Urothelium cell line (cell line): Measurements from ENCODE around the gene EEPD1.
A peak's percentile ranks its signal among the peaks of the same experiment; 100 is the strongest.
"Not testable (repeated sequence)": the region's sequence is repeated elsewhere in the genome, so short reads cannot be mapped to it uniquely, and the experiment has no call there.

Experiments
- DNase-seq: peaks from one replicate; pipeline ENCODE4 v3.0.0; 2011; ENCODE audit warnings: low spot score, mixed read lengths
- FAIRE-seq: peaks from 2 replicates; lab custom pipeline; 2011; peaks lifted over from hg19 to GRCh38; lab: Jason Lieb, UNC

EEPD1 gene

DNA sequence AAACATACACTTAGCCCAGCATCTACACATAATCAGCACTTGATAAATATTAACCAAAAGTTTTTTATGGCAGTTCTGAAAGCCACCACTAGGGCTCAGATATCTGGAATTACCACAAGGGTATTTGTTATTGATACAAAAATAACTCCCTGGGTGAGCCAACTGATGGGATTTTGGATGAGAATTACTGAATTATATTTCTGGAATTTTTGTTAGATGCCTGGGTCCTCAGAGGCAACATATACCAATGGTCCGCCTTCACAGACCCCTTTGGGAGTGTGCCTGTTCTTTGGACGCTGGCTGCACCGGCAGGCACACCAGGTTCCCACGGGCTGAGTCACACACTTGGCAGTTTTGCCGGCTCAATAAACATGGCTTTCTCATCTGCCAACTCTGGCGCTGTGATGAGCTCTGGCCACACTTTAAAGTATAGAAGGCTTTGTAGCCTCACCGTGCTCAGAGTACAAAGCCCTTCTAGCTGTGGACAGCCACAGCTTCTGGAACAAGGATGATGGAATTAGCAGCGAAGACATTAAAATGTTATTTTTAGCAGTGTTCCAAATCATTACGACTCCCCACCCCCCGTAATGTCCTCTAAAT, 24.5 kb upstream of the EEPD1 start:
- peak; percentile 90 for FAIRE-seq
- DNase-seq: peak; percentile 91

DNA sequence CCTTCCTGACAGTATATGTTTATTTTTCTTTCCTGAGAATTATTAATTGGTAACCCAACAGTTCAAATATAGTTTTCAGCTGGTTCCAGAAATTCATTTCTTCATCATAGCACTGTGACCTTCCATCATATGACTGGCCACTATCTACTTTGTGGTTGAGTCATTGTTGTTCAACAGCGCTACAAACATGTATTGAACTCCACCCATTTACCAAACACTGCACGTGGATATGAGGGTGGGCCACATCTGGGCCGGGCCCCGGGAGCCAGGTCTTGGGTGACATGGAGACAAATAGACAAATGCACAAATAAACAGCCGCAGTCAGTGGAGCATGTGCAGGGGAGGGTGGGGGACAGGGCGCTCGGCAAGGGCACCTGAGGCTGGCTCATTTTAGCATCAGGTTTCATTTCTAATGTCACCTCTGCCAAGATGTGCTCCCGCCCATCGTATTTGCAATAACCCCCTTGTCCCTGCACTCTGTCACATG, 24.0 kb upstream of the EEPD1 start:
- peak; percentile 75 for FAIRE-seq
- peak; percentile 27 for DNase-seq

DNA sequence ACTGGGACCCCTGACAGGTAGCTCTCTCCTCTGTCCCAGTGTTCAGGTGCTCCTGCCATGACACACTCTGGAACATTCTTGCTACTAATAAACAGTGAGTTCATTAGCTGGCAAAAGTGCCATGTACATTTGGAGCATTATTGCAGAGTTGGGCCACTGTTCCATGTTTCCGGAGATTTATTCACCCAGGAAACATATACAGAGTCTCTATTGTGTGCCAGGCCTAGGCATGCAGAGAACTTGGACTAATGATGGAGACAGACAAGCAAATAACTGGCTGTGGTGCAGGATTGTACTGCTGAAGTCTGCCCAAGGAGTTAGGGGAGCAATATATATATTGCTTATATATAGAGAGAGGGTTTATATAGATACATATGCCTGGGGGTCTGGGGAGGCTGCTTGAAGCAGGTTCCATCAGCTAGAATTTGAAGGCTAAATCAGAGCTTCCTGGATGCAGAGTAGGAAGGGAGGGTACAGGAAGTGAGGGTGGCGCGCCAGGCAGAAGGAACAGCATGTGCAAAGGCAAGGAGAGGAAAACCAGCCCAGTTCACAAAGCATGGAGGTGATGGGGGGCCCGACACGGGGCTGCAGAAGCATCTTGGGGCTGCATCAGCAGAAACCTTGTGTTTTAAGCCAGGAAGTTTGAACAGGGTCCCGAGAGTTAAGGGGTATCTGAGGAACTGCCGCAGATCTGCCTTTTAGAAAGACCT, 22.7 kb upstream of the EEPD1 start:
- FAIRE-seq: peak; percentile 5
- DNase-seq: no peak

DNA sequence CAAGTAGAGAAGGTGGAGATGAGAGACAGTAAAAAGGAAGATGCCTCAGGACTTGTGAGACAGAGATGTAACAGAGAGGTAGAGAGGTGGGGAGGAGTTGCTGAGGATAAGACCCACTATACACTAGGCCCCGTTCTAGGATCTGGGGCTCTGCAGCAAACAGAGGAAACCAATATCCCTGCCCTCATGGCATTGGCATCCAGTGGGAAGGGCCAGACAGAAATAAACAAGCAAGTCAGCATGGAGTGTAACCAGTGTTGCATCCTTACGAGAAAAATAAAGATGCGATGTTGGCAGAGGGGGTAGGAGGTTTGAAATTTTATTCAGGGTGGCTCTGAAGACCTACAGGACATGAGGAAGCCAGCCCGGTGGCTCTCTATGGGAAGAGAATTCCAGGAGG, 22.0 kb upstream of the EEPD1 start:
- FAIRE-seq (no peak), DNase-seq (no peak)

DNA sequence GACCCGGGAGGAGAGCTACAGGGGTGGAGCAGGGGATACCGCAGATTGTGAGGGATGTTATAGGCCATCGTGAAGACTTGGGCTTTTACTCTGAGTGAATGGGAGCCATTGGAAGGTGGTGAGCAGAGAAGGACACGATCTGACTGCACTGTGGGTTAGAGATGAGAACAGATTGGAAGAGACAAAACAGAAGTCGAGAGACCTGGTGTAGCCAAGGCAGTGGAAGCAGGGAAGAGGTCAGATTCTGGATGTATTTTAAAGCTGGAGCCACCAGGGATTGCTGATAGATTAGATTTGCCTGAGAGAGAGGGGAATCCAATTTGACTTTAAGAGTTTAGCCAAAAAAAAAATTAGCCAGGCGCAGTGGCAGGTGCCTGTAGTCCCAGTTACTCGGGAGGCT, 21.6 kb upstream of the EEPD1 start:
- no peak for DNase-seq
- no peak for FAIRE-seq

DNA sequence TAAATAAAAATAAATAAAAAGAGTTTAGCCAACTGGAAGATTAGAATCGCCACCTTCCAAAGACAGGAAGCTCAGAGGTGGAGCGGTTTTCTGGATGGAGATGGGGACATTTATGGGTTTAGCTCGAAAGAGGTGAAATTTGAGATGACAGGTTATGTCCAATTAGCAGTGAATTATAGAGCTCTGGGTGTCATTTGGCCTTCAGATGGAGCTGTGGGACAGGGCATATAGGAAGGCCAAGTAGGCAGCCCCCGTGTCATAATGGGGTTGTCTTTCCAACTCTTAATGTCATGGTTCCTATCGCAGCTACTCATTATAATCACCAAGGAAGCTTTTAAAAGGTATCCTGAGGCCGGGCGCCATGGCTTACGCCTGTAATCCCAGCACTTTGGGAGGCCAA, 21.0 kb upstream of the EEPD1 start:
- FAIRE-seq: no peak

DNA sequence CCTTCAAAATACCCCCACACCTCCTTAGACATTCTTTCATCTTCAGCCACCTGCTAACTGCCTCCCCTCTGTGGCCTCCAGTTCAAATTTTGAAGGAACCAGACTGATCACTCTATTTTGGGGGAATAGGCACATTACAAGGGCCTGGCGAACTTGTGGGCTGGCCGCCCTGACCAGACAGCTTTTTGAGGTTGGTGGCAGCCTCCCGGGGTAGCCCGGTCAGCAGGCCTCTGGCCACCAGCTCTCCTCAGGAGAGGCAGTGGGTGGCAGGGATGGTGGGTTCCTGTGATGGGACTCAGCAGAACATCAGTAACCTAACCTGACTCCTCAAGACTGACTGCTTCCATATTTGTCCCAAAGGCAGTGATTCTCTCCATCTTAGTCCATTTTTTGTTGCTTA, 17.4 kb upstream of the EEPD1 start:
- no peak for DNase-seq
- no peak for FAIRE-seq

More for the DNA sequence above, 21.0 kb upstream of the EEPD1 start:
- DNase-seq: no peak

DNA sequence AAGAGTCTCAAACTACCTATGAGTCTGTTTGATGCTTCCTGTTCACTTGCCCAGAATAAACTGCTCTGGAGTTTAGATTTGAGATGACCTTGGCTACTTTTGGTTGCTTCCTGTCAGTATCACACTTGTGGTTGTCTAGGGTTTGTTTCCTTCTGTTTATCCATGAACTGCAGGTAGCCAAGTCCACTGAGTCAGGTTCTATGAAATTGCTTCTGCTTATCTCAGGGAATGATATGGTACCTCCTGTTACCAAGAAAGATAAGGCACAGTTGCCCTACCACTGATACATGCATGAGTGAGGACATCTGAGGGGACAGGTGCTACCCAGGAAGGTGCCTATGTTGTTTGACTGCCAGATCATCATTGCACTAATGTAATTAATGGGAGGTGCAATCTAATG, 15.8 kb upstream of the EEPD1 start:
- FAIRE-seq (peak; percentile 84), DNase-seq (no peak)

DNA sequence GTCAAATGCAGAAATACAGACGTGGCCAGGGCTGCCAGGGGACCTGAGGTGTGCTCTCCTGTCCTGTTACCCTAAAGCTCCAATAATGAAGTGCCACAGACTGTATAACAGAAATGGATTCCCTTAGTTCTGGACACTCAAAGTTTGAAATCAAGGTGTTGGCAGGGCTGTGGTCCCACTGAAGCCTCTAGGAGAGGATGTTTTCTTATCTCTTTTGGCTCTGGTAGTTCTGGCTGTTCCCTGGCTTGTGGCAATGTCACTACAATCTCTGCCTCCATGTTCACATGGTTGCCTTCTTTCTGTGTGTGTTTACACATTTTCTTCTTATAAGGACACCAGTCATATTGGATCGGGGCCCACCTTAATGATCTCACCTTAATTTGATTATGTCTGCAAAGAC, 15.3 kb upstream of the EEPD1 start:
- FAIRE-seq (no peak), DNase-seq (no peak)

DNA sequence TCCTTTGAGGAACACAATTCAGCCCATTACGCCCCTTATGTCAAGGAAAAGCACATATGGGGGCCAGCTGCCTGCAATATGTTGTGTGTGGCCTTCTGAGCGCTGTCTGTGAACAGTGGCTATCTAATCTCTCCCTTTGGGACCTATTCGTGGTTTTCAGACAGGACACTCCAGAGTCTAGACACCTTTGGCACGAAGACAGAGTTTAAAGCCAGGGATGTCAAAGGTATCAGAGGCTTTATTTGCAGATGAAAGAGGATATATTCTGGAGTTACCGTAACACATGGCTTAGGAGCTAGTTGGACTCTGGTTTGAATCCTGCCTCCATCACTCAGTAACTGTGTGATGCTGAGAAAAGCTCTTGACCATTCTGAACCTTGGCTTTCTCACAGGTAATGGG, 14.8 kb upstream of the EEPD1 start:
- DNase-seq (no peak), FAIRE-seq (peak; percentile 23)

DNA sequence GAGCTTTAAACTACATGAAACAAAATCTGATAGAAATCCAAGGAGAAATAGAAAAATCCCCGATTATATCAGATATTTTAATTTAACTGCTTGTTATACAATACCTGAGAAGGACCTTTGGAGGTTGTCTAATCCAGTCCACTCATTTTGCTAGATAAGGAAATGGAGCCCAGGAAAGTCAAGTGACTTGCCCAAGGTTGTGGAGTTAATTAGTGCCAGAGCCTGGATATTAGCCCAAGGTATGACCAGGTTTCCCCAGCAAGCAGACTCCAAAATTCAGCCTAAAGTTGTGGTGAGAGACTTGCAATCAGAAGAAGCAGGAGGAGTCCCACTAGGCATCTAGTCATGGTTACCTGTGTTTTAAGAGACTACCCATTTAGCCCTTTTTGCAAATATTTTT, 11.7 kb upstream of the EEPD1 start:
- no peak for FAIRE-seq
- DNase-seq: no peak

DNA sequence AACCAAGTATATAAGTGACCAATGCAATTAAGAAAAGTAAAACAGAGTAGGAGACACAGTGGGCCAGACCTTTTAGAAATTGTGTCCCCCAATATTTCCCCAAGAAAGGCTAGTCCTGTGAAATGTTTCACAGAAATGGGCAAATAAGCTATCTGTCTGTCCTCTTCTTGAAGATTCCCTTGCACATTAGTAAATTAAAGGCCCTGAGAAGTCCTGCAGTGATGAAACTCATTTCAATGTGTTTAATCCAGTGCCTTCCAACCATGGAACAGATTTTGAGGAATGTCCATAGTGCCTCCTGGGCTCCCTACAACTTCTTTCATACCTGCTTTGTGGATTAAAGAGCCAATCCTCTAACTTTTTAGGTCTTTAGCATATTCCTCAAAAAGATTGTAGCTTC, 11.2 kb upstream of the EEPD1 start:
- DNase-seq: no peak
- no peak for FAIRE-seq

DNA sequence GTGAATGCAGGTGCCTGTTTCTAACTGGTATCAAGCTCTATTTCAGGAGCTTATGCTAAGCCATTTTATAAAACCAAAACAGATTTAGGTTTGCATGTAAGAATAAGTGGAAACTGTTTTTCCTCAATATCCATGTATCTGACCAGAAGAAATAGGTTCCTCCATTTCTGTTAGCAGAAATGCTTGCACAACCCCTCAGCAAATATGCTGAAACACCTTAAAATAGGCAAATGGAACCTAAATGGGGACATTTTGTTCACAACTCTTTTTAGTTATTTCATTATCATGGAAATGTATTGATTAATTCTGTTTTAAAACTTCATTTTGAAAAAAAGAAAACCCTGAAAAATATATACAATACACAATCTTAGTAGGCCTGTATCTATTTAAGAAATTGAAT, 8.9 kb upstream of the EEPD1 start:
- DNase-seq: no peak
- FAIRE-seq: no peak

DNA sequence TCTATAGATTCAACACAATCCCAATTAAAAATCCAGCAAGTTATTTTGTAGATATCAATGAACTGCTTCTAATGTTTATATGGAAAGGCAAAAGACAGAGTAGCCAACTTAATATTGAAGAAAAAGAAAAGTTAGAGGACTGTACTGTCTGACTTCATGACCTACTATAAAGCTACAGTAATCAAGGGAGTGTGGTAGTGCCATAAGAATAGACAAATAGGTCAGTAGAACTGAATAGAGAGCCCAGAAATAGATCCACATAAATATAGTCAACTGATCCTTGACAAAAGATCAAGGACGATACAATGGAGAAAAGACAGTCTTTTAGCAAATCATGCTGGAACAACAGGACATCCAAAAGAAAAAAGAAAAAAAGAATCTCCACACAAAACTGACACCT, 7.4 kb upstream of the EEPD1 start:
- no peak for DNase-seq
- FAIRE-seq: no peak

DNA sequence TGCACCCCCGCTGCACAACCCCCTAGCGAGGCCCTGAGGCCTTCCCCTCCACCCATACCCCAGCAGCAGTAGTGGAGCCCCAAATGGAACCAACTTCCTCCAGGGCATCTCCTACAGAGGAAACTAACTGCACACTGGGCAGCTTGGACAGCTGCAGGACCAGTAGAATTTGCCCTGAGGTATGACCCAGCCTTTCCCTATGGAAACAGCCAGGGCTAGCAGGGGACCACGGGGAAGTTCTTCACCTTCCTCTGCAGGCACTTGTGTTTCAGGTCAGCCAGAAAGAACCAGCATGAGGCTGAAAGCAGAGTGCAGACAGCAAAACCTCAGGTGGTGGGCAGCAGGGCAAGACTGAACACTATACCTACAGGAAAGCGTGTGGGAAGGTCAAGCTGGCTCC, 5.7 kb upstream of the EEPD1 start:
- DNase-seq: no peak
- no peak for FAIRE-seq

DNA sequence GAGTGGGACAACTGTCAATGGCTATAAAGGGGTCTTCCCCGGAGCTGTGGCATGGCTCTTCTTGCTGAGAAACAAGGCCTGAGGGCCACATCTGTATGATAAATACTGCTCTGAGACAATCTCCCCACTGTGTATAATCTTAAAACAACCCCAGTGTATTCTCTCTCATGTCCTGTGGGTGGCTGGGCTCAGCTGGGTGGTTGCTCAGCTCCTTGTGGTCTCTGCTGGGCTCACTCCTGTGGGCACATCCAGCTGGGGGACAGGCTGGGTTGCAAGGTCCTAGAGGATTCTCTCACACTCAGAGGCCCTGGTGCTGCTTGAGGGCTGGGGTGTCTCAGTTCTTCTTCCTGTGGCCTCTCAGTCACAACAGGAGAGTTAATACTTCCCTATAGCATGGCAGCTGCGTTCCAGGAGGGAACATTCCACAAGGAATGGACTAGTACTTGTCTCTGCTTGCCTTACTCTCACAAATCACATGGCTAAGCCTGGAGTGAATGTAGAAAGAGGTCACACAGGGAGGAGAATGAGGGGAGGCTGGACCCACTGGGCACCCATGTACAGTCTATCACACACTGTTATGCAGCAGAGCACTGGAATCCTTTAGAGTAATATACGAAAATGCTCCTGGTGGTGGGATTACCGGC, 4.5 kb upstream of the EEPD1 start:
- DNase-seq (no peak), FAIRE-seq (no peak)

DNA sequence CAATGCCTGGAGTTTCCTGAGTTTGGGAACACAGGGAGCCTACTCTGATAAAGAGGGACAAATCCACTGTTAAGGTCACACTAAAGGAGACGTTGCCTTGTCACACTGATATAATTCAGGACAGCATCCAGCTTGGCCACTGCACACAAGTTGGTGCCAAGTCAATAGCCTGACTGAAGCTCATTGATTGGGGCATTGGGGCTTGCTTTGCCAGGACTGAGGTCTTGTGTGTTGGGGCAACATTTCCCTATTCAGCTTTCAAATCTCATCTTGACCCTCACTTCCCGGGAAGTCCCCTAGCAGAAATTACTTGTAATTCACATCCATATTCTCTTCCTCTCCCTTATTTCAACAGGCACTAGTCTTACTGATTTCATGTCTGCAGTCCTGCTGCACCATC, 3.8 kb upstream of the EEPD1 start:
- not testable (repeated sequence) for FAIRE-seq, DNase-seq

DNA sequence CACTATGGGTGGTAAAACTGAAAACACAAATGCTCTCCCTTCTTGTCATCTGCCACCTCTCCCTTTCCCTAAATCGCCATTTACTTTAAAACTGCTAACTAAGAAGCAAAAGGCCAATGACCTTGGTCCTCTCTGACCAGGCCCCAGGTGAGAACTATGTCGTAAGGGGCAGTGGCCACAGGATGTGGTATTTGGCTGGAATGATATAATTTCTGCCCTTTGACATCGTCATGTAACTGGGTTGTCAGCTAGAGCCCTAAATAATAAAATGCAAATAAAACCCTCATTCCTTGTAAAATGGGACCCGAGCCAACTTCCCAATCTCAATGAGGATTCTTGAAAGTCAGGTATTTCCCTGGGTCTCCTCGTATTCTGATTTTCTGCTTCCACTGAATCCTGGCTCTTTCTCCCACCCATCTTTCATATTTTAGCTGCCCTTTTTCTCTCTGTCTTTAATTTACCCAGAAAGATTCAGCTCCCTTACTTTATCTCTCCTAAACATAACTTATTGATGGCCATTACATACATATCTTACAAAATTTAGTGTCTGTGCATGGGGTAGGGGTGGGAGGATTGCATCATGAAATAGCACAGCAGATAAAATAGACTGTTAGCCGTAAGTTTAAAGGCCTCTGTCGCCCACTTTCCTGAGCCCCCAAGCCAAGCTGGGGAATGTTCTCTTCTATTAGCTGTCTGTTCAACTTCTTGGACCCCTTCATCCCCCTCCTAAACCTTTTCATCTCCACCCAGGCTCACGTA, 3.2 kb upstream of the EEPD1 start:
- DNase-seq (no peak), FAIRE-seq (peak; percentile 96)

DNA sequence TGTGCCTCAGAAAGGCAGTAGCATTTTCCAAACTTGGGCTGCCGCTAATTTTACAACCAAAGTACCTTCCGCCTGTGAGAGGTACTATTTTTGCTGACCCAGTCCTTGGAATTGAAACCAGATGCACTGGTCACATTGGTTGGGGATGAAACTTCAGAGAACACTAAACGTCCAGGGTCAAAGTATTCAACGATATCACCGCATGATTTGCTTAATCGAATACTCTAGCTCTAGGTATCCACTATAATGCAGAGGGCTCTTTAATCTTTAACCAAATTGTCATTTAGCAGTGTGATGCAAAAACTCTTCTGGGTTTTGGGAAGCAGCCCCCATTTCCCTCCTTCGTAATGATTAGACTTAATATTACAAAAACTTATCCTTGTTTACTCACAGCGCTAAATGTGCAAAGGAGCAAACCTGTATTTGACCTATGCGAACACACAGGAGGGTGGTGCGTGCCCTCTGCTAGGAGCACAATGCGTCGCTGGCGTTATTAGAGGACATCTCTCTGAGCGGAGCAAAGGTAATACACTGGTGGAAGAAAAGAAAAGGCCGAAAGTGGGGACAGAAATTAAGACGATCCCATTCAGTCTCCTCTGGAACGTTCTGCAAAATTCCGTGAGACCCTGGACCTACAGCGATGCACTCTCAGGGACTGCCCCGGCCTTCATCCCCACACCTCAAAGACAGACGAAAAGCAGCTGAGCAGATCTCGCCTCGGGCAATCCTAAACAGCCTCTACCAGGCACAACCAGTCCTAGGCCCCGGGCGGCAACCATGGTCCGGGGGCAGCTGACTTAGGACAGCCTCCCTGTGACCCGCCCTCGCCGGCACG, 916 bp upstream of the EEPD1 start:
- FAIRE-seq: no peak

DNA sequence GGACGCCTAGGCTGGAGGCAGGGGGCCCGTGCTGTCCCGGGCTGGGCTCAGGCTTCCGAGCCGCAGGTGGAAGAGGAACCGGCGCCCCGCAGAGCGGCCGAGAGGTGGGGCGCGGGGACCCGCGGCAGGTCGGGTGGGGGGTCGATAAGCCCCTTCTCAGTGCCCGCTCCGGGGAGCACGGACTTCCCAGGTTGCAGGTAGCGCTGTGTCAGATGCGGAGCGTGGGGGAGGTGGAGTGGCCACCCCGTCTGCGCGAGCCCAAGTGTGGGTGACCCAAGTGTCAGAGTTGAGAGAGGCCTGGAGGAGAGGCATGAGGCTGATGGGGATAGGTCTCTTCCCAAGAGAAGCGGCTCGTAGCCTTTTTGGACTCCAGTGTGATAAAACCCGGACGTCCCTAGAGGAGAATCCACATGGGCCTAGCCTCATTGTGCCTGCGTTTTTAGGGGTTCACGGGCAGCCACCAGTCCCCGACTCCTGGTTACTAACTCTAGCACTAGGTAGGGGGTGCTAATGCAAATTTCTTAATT, 580 bp downstream of the EEPD1 start:
- DNase-seq: no peak
- FAIRE-seq: no peak

More for the DNA sequence above, 916 bp upstream of the EEPD1 start:
- DNase-seq: no peak
